Neural progenitor cell (in vitro differentiated cells): ENCODE data around the gene KLB. TPM values are rescaled to one million over a fixed set of nuclear protein-coding genes. Genes with fewer than 3 reads are reported as not detected.
A peak's percentile ranks its signal among the peaks of the same experiment; 100 is the strongest.
"Not testable (repeated sequence)": the region's sequence is repeated elsewhere in the genome, so short reads cannot be mapped to it uniquely, and the experiment has no call there.

Source experiments
- DNase-seq: peaks from one replicate; pipeline ENCODE4 v3.0.0-alpha.2; 2016; ENCODE audit warnings: low spot score
- H2AFZ ChIP-seq: fragments of 200-600 bp; sonication (generic); replicated peaks from 2 replicates; pipeline ENCODE4 v1.6.1; 2016; ENCODE audit warnings: antibody characterized with exemption
- H3F3A ChIP-seq: fragments of 200-600 bp; sonication (generic); 2 replicates; pipeline ENCODE4 v1.6.1; 2016; ENCODE audit warnings: antibody characterized with exemption, low read depth
- H3K27ac ChIP-seq: fragments of 200-600 bp; sonication (generic); 2 replicates; pipeline ENCODE4 v1.5.1; 2016; ENCODE audit warnings: mild to moderate bottlenecking
- H3K27me3 ChIP-seq: fragments of 200-600 bp; sonication (generic); 2 replicates; pipeline ENCODE4 v1.6.1; 2016; ENCODE audit warnings: mild to moderate bottlenecking, moderate library complexity
- H3K36me3 ChIP-seq: fragments of 200-600 bp; sonication (generic); 2 replicates; pipeline ENCODE4 v1.5.1; 2016
- H3K4me1 ChIP-seq: fragments of 200-600 bp; sonication (generic); 2 replicates; pipeline ENCODE4 v1.6.1; 2016; ENCODE audit warnings: mixed run types
- H3K4me2 ChIP-seq: fragments of 200-600 bp; sonication (generic); 2 replicates; pipeline ENCODE4 v1.6.1; 2016
- H3K4me3 ChIP-seq: fragments of 200-600 bp; sonication (generic); 2 replicates; pipeline ENCODE4 v1.5.1; 2016
- H3K79me2 ChIP-seq: fragments of 200-600 bp; sonication (generic); 2 replicates; pipeline ENCODE4 v1.6.1; 2016; ENCODE audit warnings: low read depth
- H3K9ac ChIP-seq: fragments of 200-600 bp; sonication (generic); 2 replicates; pipeline ENCODE4 v1.6.1; 2016
- H3K9me3 ChIP-seq: fragments of 200-600 bp; sonication (generic); 2 replicates; pipeline ENCODE4 v1.5.1; 2016; ENCODE audit warnings: low read depth
- H4K20me1 ChIP-seq: fragments of 200-600 bp; sonication (generic); 2 replicates; pipeline ENCODE4 v1.6.1; 2016; ENCODE audit warnings: low read depth
- H3K27ac Mint-ChIP-seq: 3 replicates; pipeline ENCODE4 v1.8.0; 2021; ENCODE audit warnings: mixed read lengths
- H3K27me3 Mint-ChIP-seq: 2 replicates; pipeline ENCODE4 v1.8.0; 2022; ENCODE audit warnings: low read depth, mild to moderate bottlenecking, inconsistent platforms, moderate library complexity, mixed read lengths; ENCODE audit not compliant: insufficient read depth
- H3K36me3 Mint-ChIP-seq: 3 replicates; pipeline ENCODE4 v1.8.0; 2021; ENCODE audit warnings: mixed read lengths
- H3K4me1 Mint-ChIP-seq: 3 replicates; pipeline ENCODE4 v1.8.0; 2021; ENCODE audit warnings: mixed read lengths
- H3K4me3 Mint-ChIP-seq: 3 replicates; pipeline ENCODE4 v1.8.0; 2021; ENCODE audit warnings: mild to moderate bottlenecking, moderate library complexity, mixed read lengths
- H3K9me3 Mint-ChIP-seq: 3 replicates; pipeline ENCODE4 v1.8.0; 2020; ENCODE audit warnings: mixed read lengths
- CTCF ChIP-seq: fragments of 200-600 bp; sonication (generic); IDR thresholded peaks from 2 replicates; pipeline ENCODE4 v1.5.1; 2017; ENCODE audit warnings: antibody characterized with exemption, mild to moderate bottlenecking
- EZH2 ChIP-seq: fragments of 200-600 bp; sonication (generic); IDR thresholded peaks from 2 replicates; pipeline ENCODE4 v1.6.1; 2017; ENCODE audit warnings: antibody characterized with exemption, mild to moderate bottlenecking, moderate library complexity
- EZH2phosphoT487 ChIP-seq: fragments of 200-600 bp; sonication (generic); IDR thresholded peaks from 2 replicates; pipeline ENCODE4 v1.6.1; 2017; ENCODE audit warnings: antibody characterized with exemption
- total RNA-seq: library from RNA; depleted of rRNA; stranded (reverse); fragments of >200 nt; gene quantifications from 2 replicates; pipeline ENCODE4 v1.2.3, GENCODE V29; 2015; ENCODE audit warnings: low replicate concordance

Gene KLB
- total RNA-seq, 1 donor from 2014 or later = not detected

- no peak overlapping the region for H3K4me3 ChIP-seq
- H4K20me1 ChIP-seq = peaks cover 24% of the 10 kb centered on the region
- Mint-ChIP-seq H3K27me3 (peaks cover 9% of the 10 kb centered on the region), H3K4me3 (peak overlapping the region; percentile 96), H3K4me1 (peaks cover 16% of the 10 kb centered on the region), H3K27ac (no peak overlapping the region), H3K36me3 (peaks cover 10% of the 10 kb centered on the region), H3K9me3 (peaks cover 25% of the 10 kb centered on the region)
- H3K4me1 ChIP-seq = peaks cover 12% of the 10 kb centered on the region
- H2AFZ ChIP-seq = no peak overlapping the region
- no peak overlapping the region for H3K9ac ChIP-seq
- TF ChIP-seq EZH2 (no peak), EZH2phosphoT487 (no peak), CTCF (no peak)
- H3K4me2 ChIP-seq = no peak overlapping the region
- H3F3A ChIP-seq = peaks cover 5% of the 10 kb centered on the region
- H3K9me3 ChIP-seq = no peaks in the 10 kb centered on the region
- H3K36me3 ChIP-seq = no peaks in the 10 kb centered on the region
- H3K79me2 ChIP-seq = peaks cover 39% of the 10 kb centered on the region
- H3K27me3 ChIP-seq = peaks cover 12% of the 10 kb centered on the region
- H3K27ac ChIP-seq = no peak overlapping the region
- no peak for DNase-seq
Measured at GRCh38 chr4:39367166-39367565, 39.6 kb upstream of the KLB start.

- H4K20me1 ChIP-seq = peaks cover 11% of the 10 kb centered on the region
- H3F3A ChIP-seq = no peaks in the 10 kb centered on the region
- no peak for DNase-seq
- H3K4me2 ChIP-seq = no peak overlapping the region
- no peak overlapping the region for H3K4me3 ChIP-seq
- no peak overlapping the region for H2AFZ ChIP-seq
- H3K9me3 Mint-ChIP-seq = peaks cover 27% of the 10 kb centered on the region
- H3K36me3 ChIP-seq = no peaks in the 10 kb centered on the region
- peaks cover 11% of the 10 kb centered on the region for H3K4me1 ChIP-seq
- H3K9me3 ChIP-seq = no peaks in the 10 kb centered on the region
- TF ChIP-seq EZH2phosphoT487 (no peak), EZH2 (no peak), CTCF (no peak)
- H3K4me3 Mint-ChIP-seq = no peak overlapping the region
- peaks cover 9% of the 10 kb centered on the region for H3K27me3 Mint-ChIP-seq
- H3K9ac ChIP-seq = no peak overlapping the region
- peaks cover 18% of the 10 kb centered on the region for H3K79me2 ChIP-seq
- H3K27ac ChIP-seq = no peak overlapping the region
- H3K27ac Mint-ChIP-seq = no peak overlapping the region
- peaks cover 10% of the 10 kb centered on the region for H3K4me1 Mint-ChIP-seq
- peaks cover 12% of the 10 kb centered on the region for H3K27me3 ChIP-seq
- H3K36me3 Mint-ChIP-seq = peaks cover 5% of the 10 kb centered on the region
Measured at GRCh38 chr4:39369301-39369700, 37.4 kb upstream of the KLB start.

GRCh38 chr4:39371209-39371608, 35.5 kb upstream of the KLB start:
- H3K9ac ChIP-seq, H3K4me3 ChIP-seq, H3K27ac Mint-ChIP-seq, H3K4me2 ChIP-seq, H3F3A ChIP-seq, H4K20me1 ChIP-seq, H2AFZ ChIP-seq, H3K27ac ChIP-seq, H3K4me1 Mint-ChIP-seq, H3K9me3 ChIP-seq, H3K36me3 Mint-ChIP-seq, H3K79me2 ChIP-seq, H3K36me3 ChIP-seq, H3K4me3 Mint-ChIP-seq, H3K4me1 ChIP-seq, H3K27me3 Mint-ChIP-seq, DNase-seq: not testable (repeated sequence)
- H3K27me3 ChIP-seq = peaks cover 12% of the 10 kb centered on the region
- H3K9me3 Mint-ChIP-seq = peaks cover 27% of the 10 kb centered on the region

- Histone ChIP-seq H3K4me3 (no peak overlapping the region), H4K20me1 (no peaks in the 10 kb centered on the region), H3K27ac (no peak overlapping the region), H3F3A (no peaks in the 10 kb centered on the region), H3K36me3 (no peaks in the 10 kb centered on the region), H3K4me2 (no peak overlapping the region), H3K9ac (no peak overlapping the region), H3K4me1 (no peaks in the 10 kb centered on the region), H3K9me3 (no peaks in the 10 kb centered on the region), H3K27me3 (peaks cover 10% of the 10 kb centered on the region), H3K79me2 (no peaks in the 10 kb centered on the region), H2AFZ (no peak overlapping the region)
- no peak for TF ChIP-seq CTCF
- no peak for TF ChIP-seq EZH2
- TF ChIP-seq EZH2phosphoT487 = no peak
- Mint-ChIP-seq H3K27me3 (no peaks in the 10 kb centered on the region), H3K36me3 (peaks cover 2% of the 10 kb centered on the region), H3K9me3 (peaks cover 23% of the 10 kb centered on the region), H3K4me1 (no peaks in the 10 kb centered on the region), H3K27ac (no peak overlapping the region), H3K4me3 (no peak overlapping the region)
- DNase-seq = no peak
Measured at GRCh38 chr4:39375478-39375877, 31.3 kb upstream of the KLB start.
